HepG2 (cell line): ENCODE measurements around the gene PANK4. TPM values are rescaled to one million over a fixed set of nuclear protein-coding genes. Genes with fewer than 3 reads are reported as not detected.
A peak's percentile ranks its signal among the peaks of the same experiment; 100 is the strongest.

Experiments used
- LCORL ChIP-seq, 2 experiments: fragments of 450-650 bp in 1 of 2; sonication (generic) in 1 of 2; formaldehyde crosslinking in 1 of 2; IDR thresholded peaks; 2 replicates each; pipeline versions ENCODE4 v1.5.0 to v1.6.1; 2017 to 2020; ENCODE audit warnings: antibody characterized with exemption in 1 of 2, missing genetic modification reagents in 1 of 2
- STAG1 ChIP-seq: sonication (generic); formaldehyde crosslinking; IDR thresholded peaks from 2 replicates; pipeline ENCODE4 v1.4.0; 2020; ENCODE audit warnings: missing genetic modification reagents
- ZFP36L1 ChIP-seq: sonication (generic); formaldehyde crosslinking; IDR thresholded peaks from 2 replicates; pipeline ENCODE4 v1.8.0; 2022; ENCODE audit warnings: mild to moderate bottlenecking, missing genetic modification reagents, moderate library complexity
- ZFY ChIP-seq: sonication (generic); formaldehyde crosslinking; IDR thresholded peaks from 2 replicates; pipeline ENCODE4 v1.4.0; 2020; ENCODE audit warnings: missing genetic modification reagents
- ZNF460 ChIP-seq: sonication (generic); formaldehyde crosslinking; IDR thresholded peaks from 2 replicates; pipeline ENCODE4 v1.5.1; 2020; ENCODE audit warnings: missing genetic modification reagents, mild to moderate bottlenecking, borderline replicate concordance
- ZNF552 ChIP-seq: sonication (generic); formaldehyde crosslinking; IDR thresholded peaks from 2 replicates; pipeline ENCODE4 v1.9.0; 2022; ENCODE audit warnings: missing genetic modification reagents, mild to moderate bottlenecking, borderline replicate concordance
- ZNF563 ChIP-seq: sonication (generic); formaldehyde crosslinking; IDR thresholded peaks from 2 replicates; pipeline ENCODE4 v1.8.0; 2022; ENCODE audit warnings: mild to moderate bottlenecking, moderate library complexity, missing genetic modification reagents
- ZNF629 ChIP-seq: sonication (generic); formaldehyde crosslinking; conservative IDR thresholded peaks from 2 replicates; pipeline ENCODE4 v1.5.0; 2020; ENCODE audit warnings: missing genetic modification reagents
- polyA plus RNA-seq, 8 experiments: library from polyadenylated mRNA; depleted of rRNA in 3 of 8; stranded (reverse) in 7 of 8; unstranded in 1 of 8; fragments of >200 nt; fragmentation: Illumina TruSeq in 4 of 8; extraction: Trizol in 4 of 8; gene quantifications; 2 replicates each; pipeline versions ENCODE4 v1.2.1 to v1.2.3, GENCODE V29; 2011 to 2016; ENCODE audit warnings: low read depth in 4 of 8, missing spikeins in 1 of 8, mixed read lengths in 1 of 8; ENCODE audit not compliant: insufficient read depth in 1 of 8
- total RNA-seq, 5 experiments: library from RNA; depleted of rRNA; stranded (reverse); fragments of >200 nt; fragmentation: Illumina TruSeq; extraction: Trizol; gene quantifications; 2 replicates each; pipeline ENCODE4 v1.2.3, GENCODE V29; 2016; ENCODE audit warnings: low read depth in 1 of 5
- TF ChIP-seq, protein P1 (sequence below): sonication (generic); formaldehyde crosslinking; IDR thresholded peaks from 2 replicates; pipeline ENCODE4 v1.4.0; 2020; ENCODE audit warnings: missing genetic modification reagents
- TF ChIP-seq, protein P2 (sequence below): fragments of 450-650 bp; IDR thresholded peaks from 2 replicates; pipeline ENCODE4 v1.6.1; 2017; ENCODE audit warnings: mild to moderate bottlenecking
- TF ChIP-seq, protein P3 (sequence below): sonication (generic); formaldehyde crosslinking; IDR thresholded peaks from 2 replicates; pipeline ENCODE4 v1.4.0; 2020; ENCODE audit warnings: missing genetic modification reagents
- TF ChIP-seq, protein P4 (sequence below): sonication (generic); formaldehyde crosslinking; IDR thresholded peaks from 2 replicates; pipeline ENCODE4 v1.8.0; 2022; ENCODE audit warnings: mild to moderate bottlenecking, missing genetic modification reagents; ENCODE audit not compliant: insufficient replicate concordance
- TF ChIP-seq, protein P5 (sequence below): sonication (generic); formaldehyde crosslinking; IDR thresholded peaks from 2 replicates; pipeline ENCODE4 v1.5.1; 2020; ENCODE audit warnings: mild to moderate bottlenecking, missing genetic modification reagents, borderline replicate concordance

PANK4 gene
- total and polyA plus RNA-seq, 2 of the 13 experiments (the other 11 are each of a cell fraction or from before 2014, with no cell fraction given) = 17.4 to 19.3 TPM

DNA sequence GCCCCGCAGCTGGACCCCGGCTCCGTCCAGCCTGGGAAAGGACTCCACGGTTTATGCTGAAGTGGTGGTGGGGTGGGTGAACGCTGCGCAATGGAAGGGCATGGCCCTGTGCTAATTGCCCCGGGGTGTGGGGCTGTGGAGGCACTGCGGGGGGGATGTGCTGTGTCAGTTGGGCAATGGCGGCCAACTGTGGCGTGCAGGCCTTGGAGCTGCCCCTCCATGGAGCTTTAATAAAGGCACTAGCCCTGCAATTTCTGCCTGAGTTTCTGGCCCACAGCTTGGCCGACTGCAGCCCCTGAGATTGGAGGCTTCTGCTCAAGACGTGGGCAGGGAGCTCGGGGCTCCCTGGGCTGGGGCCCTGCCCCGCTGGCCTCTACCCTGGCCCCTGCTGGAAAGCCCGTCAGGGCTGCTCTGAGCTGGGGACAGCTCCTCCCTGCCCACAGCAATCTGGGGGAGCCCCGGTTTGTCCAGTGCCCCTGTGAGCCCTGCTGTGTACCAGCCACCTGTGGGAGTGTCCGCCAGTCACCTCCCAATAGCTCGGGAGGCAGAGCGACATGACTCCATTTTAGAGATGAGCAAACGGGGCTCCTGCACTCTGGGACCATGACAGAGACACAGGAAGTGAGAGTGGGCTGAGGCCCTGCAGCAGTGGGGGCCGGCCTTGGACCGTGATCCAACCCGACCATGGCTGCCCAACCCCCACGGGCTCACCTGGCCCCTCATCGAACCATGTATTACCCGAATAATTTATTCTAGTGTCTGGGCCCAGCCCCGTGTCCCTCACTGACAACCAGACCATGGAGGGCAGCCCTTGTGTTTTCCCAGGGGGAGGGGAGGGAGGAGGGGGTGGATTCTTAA is 21.0 kb upstream of the PANK4 start (continued):
- TF ChIP-seq, protein P1, sequence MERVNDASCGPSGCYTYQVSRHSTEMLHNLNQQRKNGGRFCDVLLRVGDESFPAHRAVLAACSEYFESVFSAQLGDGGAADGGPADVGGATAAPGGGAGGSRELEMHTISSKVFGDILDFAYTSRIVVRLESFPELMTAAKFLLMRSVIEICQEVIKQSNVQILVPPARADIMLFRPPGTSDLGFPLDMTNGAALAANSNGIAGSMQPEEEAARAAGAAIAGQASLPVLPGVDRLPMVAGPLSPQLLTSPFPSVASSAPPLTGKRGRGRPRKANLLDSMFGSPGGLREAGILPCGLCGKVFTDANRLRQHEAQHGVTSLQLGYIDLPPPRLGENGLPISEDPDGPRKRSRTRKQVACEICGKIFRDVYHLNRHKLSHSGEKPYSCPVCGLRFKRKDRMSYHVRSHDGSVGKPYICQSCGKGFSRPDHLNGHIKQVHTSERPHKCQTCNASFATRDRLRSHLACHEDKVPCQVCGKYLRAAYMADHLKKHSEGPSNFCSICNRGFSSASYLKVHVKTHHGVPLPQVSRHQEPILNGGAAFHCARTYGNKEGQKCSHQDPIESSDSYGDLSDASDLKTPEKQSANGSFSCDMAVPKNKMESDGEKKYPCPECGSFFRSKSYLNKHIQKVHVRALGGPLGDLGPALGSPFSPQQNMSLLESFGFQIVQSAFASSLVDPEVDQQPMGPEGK (CRISPR knock-in tag) = peak; percentile 61
- no peak for TF ChIP-seq ZNF460 (CRISPR knock-in tag)
- TF ChIP-seq ZNF552 (CRISPR knock-in tag) = no peak
- TF ChIP-seq, protein P2, sequence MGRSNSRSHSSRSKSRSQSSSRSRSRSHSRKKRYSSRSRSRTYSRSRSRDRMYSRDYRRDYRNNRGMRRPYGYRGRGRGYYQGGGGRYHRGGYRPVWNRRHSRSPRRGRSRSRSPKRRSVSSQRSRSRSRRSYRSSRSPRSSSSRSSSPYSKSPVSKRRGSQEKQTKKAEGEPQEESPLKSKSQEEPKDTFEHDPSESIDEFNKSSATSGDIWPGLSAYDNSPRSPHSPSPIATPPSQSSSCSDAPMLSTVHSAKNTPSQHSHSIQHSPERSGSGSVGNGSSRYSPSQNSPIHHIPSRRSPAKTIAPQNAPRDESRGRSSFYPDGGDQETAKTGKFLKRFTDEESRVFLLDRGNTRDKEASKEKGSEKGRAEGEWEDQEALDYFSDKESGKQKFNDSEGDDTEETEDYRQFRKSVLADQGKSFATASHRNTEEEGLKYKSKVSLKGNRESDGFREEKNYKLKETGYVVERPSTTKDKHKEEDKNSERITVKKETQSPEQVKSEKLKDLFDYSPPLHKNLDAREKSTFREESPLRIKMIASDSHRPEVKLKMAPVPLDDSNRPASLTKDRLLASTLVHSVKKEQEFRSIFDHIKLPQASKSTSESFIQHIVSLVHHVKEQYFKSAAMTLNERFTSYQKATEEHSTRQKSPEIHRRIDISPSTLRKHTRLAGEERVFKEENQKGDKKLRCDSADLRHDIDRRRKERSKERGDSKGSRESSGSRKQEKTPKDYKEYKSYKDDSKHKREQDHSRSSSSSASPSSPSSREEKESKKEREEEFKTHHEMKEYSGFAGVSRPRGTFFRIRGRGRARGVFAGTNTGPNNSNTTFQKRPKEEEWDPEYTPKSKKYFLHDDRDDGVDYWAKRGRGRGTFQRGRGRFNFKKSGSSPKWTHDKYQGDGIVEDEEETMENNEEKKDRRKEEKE = no peak
- TF ChIP-seq STAG1 (CRISPR knock-in tag) = no peak
- TF ChIP-seq, protein P3, sequence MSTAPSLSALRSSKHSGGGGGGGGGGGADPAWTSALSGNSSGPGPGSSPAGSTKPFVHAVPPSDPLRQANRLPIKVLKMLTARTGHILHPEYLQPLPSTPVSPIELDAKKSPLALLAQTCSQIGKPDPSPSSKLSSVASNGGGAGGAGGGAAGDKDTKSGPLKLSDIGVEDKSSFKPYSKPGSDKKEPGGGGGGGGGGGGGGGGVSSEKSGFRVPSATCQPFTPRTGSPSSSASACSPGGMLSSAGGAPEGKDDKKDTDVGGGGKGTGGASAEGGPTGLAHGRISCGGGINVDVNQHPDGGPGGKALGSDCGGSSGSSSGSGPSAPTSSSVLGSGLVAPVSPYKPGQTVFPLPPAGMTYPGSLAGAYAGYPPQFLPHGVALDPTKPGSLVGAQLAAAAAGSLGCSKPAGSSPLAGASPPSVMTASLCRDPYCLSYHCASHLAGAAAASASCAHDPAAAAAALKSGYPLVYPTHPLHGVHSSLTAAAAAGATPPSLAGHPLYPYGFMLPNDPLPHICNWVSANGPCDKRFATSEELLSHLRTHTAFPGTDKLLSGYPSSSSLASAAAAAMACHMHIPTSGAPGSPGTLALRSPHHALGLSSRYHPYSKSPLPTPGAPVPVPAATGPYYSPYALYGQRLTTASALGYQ (CRISPR knock-in tag) = 0 out of 2 replicates have a peak, but pooled peaks have one; percentile 5
- TF ChIP-seq LCORL (IDR thresholded peaks at IDR 0.05) = no peak
- TF ChIP-seq LCORL (CRISPR knock-in tag; IDR thresholded peaks at IDR 0.05) = 0 out of 2 replicates have a peak, but pooled peaks have one; percentile 6
- TF ChIP-seq ZNF563 (CRISPR knock-in tag) = peak; percentile 35; the same call in 1 of the 2 replicates
- TF ChIP-seq, protein P4, sequence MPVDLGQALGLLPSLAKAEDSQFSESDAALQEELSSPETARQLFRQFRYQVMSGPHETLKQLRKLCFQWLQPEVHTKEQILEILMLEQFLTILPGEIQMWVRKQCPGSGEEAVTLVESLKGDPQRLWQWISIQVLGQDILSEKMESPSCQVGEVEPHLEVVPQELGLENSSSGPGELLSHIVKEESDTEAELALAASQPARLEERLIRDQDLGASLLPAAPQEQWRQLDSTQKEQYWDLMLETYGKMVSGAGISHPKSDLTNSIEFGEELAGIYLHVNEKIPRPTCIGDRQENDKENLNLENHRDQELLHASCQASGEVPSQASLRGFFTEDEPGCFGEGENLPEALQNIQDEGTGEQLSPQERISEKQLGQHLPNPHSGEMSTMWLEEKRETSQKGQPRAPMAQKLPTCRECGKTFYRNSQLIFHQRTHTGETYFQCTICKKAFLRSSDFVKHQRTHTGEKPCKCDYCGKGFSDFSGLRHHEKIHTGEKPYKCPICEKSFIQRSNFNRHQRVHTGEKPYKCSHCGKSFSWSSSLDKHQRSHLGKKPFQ (CRISPR knock-in tag) = peak; percentile 25
- peak; percentile 51 for TF ChIP-seq ZNF629 (CRISPR knock-in tag)
- no peak for TF ChIP-seq ZFP36L1 (CRISPR knock-in tag)
- TF ChIP-seq ZFY (CRISPR knock-in tag) = no peak; the same call in 1 of the 2 replicates
- TF ChIP-seq, protein P5, sequence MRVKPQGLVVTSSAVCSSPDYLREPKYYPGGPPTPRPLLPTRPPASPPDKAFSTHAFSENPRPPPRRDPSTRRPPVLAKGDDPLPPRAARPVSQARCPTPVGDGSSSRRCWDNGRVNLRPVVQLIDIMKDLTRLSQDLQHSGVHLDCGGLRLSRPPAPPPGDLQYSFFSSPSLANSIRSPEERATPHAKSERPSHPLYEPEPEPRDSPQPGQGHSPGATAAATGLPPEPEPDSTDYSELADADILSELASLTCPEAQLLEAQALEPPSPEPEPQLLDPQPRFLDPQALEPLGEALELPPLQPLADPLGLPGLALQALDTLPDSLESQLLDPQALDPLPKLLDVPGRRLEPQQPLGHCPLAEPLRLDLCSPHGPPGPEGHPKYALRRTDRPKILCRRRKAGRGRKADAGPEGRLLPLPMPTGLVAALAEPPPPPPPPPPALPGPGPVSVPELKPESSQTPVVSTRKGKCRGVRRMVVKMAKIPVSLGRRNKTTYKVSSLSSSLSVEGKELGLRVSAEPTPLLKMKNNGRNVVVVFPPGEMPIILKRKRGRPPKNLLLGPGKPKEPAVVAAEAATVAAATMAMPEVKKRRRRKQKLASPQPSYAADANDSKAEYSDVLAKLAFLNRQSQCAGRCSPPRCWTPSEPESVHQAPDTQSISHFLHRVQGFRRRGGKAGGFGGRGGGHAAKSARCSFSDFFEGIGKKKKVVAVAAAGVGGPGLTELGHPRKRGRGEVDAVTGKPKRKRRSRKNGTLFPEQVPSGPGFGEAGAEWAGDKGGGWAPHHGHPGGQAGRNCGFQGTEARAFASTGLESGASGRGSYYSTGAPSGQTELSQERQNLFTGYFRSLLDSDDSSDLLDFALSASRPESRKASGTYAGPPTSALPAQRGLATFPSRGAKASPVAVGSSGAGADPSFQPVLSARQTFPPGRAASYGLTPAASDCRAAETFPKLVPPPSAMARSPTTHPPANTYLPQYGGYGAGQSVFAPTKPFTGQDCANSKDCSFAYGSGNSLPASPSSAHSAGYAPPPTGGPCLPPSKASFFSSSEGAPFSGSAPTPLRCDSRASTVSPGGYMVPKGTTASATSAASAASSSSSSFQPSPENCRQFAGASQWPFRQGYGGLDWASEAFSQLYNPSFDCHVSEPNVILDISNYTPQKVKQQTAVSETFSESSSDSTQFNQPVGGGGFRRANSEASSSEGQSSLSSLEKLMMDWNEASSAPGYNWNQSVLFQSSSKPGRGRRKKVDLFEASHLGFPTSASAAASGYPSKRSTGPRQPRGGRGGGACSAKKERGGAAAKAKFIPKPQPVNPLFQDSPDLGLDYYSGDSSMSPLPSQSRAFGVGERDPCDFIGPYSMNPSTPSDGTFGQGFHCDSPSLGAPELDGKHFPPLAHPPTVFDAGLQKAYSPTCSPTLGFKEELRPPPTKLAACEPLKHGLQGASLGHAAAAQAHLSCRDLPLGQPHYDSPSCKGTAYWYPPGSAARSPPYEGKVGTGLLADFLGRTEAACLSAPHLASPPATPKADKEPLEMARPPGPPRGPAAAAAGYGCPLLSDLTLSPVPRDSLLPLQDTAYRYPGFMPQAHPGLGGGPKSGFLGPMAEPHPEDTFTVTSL (CRISPR knock-in tag) = no peak
